Measurements from ENCODE around the gene DHDDS. TPM values are rescaled to one million over a fixed set of nuclear protein-coding genes. Genes with fewer than 3 reads are reported as not detected.
A peak's percentile ranks its signal among the peaks of the same experiment; 100 is the strongest.

The DHDDS gene
- polyA plus RNA-seq, 1 donor = 35.2 TPM

DNA sequence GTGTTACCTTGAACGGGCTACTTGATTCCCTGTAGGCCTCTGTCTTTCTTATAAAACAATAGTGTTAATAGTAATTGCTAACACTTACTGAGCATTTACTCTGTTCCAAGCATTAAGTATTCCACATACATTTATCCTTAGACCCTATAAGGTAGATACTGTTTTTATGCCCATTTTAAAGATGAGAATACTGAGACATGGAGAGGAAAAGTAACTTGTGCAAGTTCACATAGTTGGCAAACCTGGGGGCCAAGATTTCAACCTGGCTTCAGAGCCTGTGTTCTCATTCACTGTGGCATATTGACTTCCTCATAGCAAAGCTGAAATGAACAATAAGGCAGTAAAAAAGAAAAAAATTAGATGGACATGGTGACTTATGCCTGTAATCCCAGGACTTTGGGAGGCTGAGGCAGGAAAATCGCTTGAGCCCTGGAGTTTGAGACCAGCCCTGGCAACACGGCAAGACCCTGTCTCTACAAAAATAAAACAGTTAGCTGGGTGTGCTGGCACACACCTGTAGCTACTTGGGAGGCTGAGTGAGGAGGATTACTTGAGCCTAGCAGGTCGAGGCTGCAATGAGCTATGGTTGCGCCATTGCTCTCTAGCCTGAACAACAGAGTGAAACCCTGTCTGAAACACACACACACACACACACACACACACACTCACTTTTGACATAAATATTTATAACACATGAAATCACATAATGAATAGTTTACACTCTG, 20.5 kb downstream of the DHDDS start:
- no peak for DNase-seq
- Histone ChIP-seq H3K27me3 (ENCODE audit: control insufficient read depth, insufficient read depth, low read length) (no peaks in the 10 kb centered on the region), H3K36me3 (ENCODE audit: control insufficient read depth, insufficient read depth, low read length) (peaks cover 57% of the 10 kb centered on the region), H3K4me3 (ENCODE audit: low read length) (no peak overlapping the region), H3K27ac (ENCODE audit: low read length) (no peak overlapping the region), H3K4me1 (ENCODE audit: control insufficient read depth, insufficient read depth, low read length) (no peaks in the 10 kb centered on the region), H3K9me3 (ENCODE audit: control insufficient read depth, low read depth, low read length) (no peaks in the 10 kb centered on the region)
- no CpG with 5 or more reads among the region's 5 CpGs for WGBS (ENCODE audit: insufficient coverage, low lambda C conversion rate)

DNA sequence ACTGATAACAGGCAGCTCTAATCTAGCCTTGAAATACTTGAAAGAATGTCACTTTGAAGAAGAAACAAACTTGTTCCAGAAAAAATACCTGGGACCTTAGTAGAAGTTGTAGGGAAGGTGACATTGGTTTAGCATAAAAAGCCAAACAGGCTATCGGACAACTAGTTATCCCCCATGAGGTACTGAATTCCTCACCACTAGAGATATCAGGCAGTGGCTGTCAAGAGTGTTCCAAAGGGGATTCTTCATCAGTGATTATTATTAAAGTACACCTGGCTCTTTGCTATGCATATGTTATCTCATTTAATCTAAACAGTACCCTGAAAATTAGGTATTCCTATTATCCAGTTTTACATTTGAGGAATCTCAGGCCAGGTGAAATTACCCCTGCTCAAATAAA, 27.0 kb downstream of the DHDDS start:
- H3K36me3 ChIP-seq (ENCODE audit: control insufficient read depth, insufficient read depth, low read length) = peaks cover 56% of the 10 kb centered on the region
- no peaks in the 10 kb centered on the region for H3K4me1 ChIP-seq (ENCODE audit: control insufficient read depth, insufficient read depth, low read length)
- no peaks in the 10 kb centered on the region for H3K9me3 ChIP-seq (ENCODE audit: control insufficient read depth, low read depth, low read length)
- H3K27ac ChIP-seq (ENCODE audit: low read length) = no peak overlapping the region
- H3K4me3 ChIP-seq (ENCODE audit: low read length) = no peak overlapping the region
- H3K27me3 ChIP-seq (ENCODE audit: control insufficient read depth, insufficient read depth, low read length) = no peaks in the 10 kb centered on the region
- no CpG with 5 or more reads among the region's 1 CpG for WGBS (ENCODE audit: insufficient coverage, low lambda C conversion rate)
- no peak for DNase-seq

- WGBS (ENCODE audit: insufficient coverage, low lambda C conversion rate) = no CpG with 5 or more reads among the region's 3 CpGs
- Histone ChIP-seq H3K27me3 (ENCODE audit: control insufficient read depth, insufficient read depth, low read length) (no peaks in the 10 kb centered on the region), H3K4me3 (ENCODE audit: low read length) (no peak overlapping the region), H3K36me3 (ENCODE audit: control insufficient read depth, insufficient read depth, low read length) (peaks cover 59% of the 10 kb centered on the region), H3K9me3 (ENCODE audit: control insufficient read depth, low read depth, low read length) (no peaks in the 10 kb centered on the region), H3K4me1 (ENCODE audit: control insufficient read depth, insufficient read depth, low read length) (no peaks in the 10 kb centered on the region), H3K27ac (ENCODE audit: low read length) (no peak overlapping the region)
- DNase-seq = no peak
These were observed 27.5 kb downstream of the DHDDS start for GRCh38 chr1:26459573-26460031.

GRCh38 chr1:26468911-26469310, 36.8 kb downstream of the DHDDS start:
- H3K9me3 ChIP-seq (ENCODE audit: control insufficient read depth, low read depth, low read length) = no peaks in the 10 kb centered on the region
- no peak overlapping the region for H3K4me3 ChIP-seq (ENCODE audit: low read length)
- H3K36me3 ChIP-seq (ENCODE audit: control insufficient read depth, insufficient read depth, low read length) = peaks cover 48% of the 10 kb centered on the region
- H3K27me3 ChIP-seq (ENCODE audit: control insufficient read depth, insufficient read depth, low read length) = no peaks in the 10 kb centered on the region
- peaks cover 20% of the 10 kb centered on the region for H3K4me1 ChIP-seq (ENCODE audit: control insufficient read depth, insufficient read depth, low read length)
- DNase-seq = no peak
- no peak overlapping the region for H3K27ac ChIP-seq (ENCODE audit: low read length)
- no CpG with 5 or more reads among the region's 10 CpGs for WGBS (ENCODE audit: insufficient coverage, low lambda C conversion rate)

DNA sequence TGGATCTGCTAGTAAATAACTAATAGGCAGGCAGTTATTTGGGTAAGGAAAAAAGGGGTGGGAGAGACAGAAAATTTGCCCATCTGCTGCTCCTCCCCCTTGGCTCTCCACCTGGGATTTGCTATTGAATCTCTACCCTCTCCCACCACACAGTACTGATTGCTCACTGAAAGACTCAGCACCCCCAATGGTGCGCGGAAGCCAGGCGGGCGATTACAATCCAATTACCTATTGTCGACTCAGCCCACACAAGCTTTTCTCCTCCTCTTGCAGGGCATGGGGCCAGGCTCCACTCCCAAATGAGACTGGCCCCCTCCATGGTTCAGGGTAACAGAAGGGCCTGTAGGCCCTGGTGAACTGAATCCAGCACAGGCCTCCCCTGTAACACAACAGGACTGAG, 37.4 kb downstream of the DHDDS start:
- Histone ChIP-seq H3K27me3 (ENCODE audit: control insufficient read depth, insufficient read depth, low read length) (no peaks in the 10 kb centered on the region), H3K9me3 (ENCODE audit: control insufficient read depth, low read depth, low read length) (no peaks in the 10 kb centered on the region), H3K4me1 (ENCODE audit: control insufficient read depth, insufficient read depth, low read length) (peaks cover 27% of the 10 kb centered on the region), H3K36me3 (ENCODE audit: control insufficient read depth, insufficient read depth, low read length) (peaks cover 51% of the 10 kb centered on the region), H3K27ac (ENCODE audit: low read length) (no peak overlapping the region), H3K4me3 (ENCODE audit: low read length) (no peak overlapping the region)
- DNase-seq = no peak
- WGBS (ENCODE audit: insufficient coverage, low lambda C conversion rate) = no CpG with 5 or more reads among the region's 5 CpGs

GRCh38 chr1:26470878-26471497, 38.9 kb downstream of the DHDDS start:
- H3K4me1 ChIP-seq (ENCODE audit: control insufficient read depth, insufficient read depth, low read length) = peaks cover 31% of the 10 kb centered on the region
- H3K36me3 ChIP-seq (ENCODE audit: control insufficient read depth, insufficient read depth, low read length) = peaks cover 44% of the 10 kb centered on the region
- H3K9me3 ChIP-seq (ENCODE audit: control insufficient read depth, low read depth, low read length) = no peaks in the 10 kb centered on the region
- H3K27ac ChIP-seq (ENCODE audit: low read length) = no peak overlapping the region
- no CpG with 5 or more reads among the region's 14 CpGs for WGBS (ENCODE audit: insufficient coverage, low lambda C conversion rate)
- H3K27me3 ChIP-seq (ENCODE audit: control insufficient read depth, insufficient read depth, low read length) = no peaks in the 10 kb centered on the region
- DNase-seq = peak in 1 of 2 donors; percentile 17
- H3K4me3 ChIP-seq (ENCODE audit: low read length) = peak overlapping the region; percentile 58

GRCh38 chr1:26471498-26472319, 39.6 kb downstream of the DHDDS start:
- peaks cover 43% of the 10 kb centered on the region for H3K36me3 ChIP-seq (ENCODE audit: control insufficient read depth, insufficient read depth, low read length)
- H3K9me3 ChIP-seq (ENCODE audit: control insufficient read depth, low read depth, low read length) = no peaks in the 10 kb centered on the region
- H3K27me3 ChIP-seq (ENCODE audit: control insufficient read depth, insufficient read depth, low read length) = no peaks in the 10 kb centered on the region
- peak; percentile 68 to 83 for DNase-seq
- H3K4me1 ChIP-seq (ENCODE audit: control insufficient read depth, insufficient read depth, low read length) = peaks cover 31% of the 10 kb centered on the region
- peak overlapping the region; percentile 58 for H3K4me3 ChIP-seq (ENCODE audit: low read length)
- no CpG with 5 or more reads among the region's 52 CpGs for WGBS (ENCODE audit: insufficient coverage, low lambda C conversion rate)
- H3K27ac ChIP-seq (ENCODE audit: low read length) = peak overlapping the region; percentile 73

GRCh38 chr1:26472320-26472900, 40.3 kb downstream of the DHDDS start, which contains the start of gene HMGN2:
Gene HMGN2 (plus strand): TSS chr1:26472440. CDS start chr1:26472613, 173 bp downstream.
- peak within 1 kb of the TSS; percentile 94 for H3K27ac ChIP-seq (ENCODE audit: low read length)
- peak within 1 kb of the TSS; percentile 58 for H3K4me3 ChIP-seq (ENCODE audit: low read length)
- peaks cover 43% of the 10 kb centered on the region for H3K36me3 ChIP-seq (ENCODE audit: control insufficient read depth, insufficient read depth, low read length)
- peak; percentile 86 to 89 for DNase-seq
- no peaks in the 10 kb centered on the region for H3K9me3 ChIP-seq (ENCODE audit: control insufficient read depth, low read depth, low read length)
- H3K4me1 ChIP-seq (ENCODE audit: control insufficient read depth, insufficient read depth, low read length) = peaks cover 31% of the 10 kb centered on the region
- no peaks in the 10 kb centered on the region for H3K27me3 ChIP-seq (ENCODE audit: control insufficient read depth, insufficient read depth, low read length)
- no CpG with 5 or more reads among the region's 69 CpGs for WGBS (ENCODE audit: insufficient coverage, low lambda C conversion rate)

- peak overlapping the region; percentile 94 for H3K27ac ChIP-seq (ENCODE audit: low read length)
- H3K4me1 ChIP-seq (ENCODE audit: control insufficient read depth, insufficient read depth, low read length) = peaks cover 31% of the 10 kb centered on the region
- DNase-seq = peak; percentile 94 to 95
- H3K36me3 ChIP-seq (ENCODE audit: control insufficient read depth, insufficient read depth, low read length) = peaks cover 44% of the 10 kb centered on the region
- H3K27me3 ChIP-seq (ENCODE audit: control insufficient read depth, insufficient read depth, low read length) = no peaks in the 10 kb centered on the region
- H3K4me3 ChIP-seq (ENCODE audit: low read length) = peak overlapping the region; percentile 58
- no CpG with 5 or more reads among the region's 71 CpGs for WGBS (ENCODE audit: insufficient coverage, low lambda C conversion rate)
- no peaks in the 10 kb centered on the region for H3K9me3 ChIP-seq (ENCODE audit: control insufficient read depth, low read depth, low read length)
These were observed 41.1 kb downstream of the DHDDS start for GRCh38 chr1:26472901-26473845.
